GM19099 (cell line): ENCODE results near the gene TAS2R41.

Experiments
- POLR2A ChIP-seq: IDR thresholded peaks from 3 replicates; pipeline ENCODE4 v1.6.1; 2011; ENCODE audit warnings: low read depth; ENCODE audit not compliant: insufficient read length; ENCODE audit errors: extremely low read depth

TAS2R41 gene

DNA sequence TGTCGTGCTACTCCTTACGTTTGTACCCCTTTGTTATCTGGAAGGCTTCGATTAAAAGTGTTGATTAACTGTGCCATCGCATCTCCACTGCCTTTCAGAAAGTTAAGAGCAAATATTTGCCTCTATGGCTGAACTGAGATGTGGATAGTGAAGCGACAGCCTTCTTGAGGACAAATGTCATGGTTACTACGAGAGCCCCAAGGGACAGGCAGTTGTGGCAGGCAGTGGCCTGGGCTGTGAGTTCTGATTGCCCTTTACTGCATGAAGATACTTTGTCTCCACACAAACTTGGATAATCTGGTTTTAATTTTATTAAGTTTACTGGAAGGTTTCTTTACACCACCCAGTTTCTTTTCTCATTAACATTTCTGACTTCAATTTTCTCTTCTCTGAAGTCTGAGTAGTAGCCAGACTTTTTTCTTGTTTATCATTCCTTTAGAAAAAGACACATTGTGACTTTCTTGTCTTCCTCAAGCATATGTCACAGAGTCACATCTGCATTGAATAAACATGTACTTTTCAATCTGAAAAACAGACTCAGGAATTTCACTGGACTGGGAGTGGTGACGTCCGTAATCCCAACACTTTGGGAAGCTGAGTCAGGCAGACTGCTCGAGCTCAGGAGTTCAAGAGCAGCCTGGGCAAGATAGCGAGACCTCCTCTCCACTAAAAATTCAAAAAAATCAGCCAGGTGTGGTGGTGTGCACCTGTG, 1.5 kb downstream of the TAS2R41 start:
- TF ChIP-seq POLR2A, result no peak

DNA sequence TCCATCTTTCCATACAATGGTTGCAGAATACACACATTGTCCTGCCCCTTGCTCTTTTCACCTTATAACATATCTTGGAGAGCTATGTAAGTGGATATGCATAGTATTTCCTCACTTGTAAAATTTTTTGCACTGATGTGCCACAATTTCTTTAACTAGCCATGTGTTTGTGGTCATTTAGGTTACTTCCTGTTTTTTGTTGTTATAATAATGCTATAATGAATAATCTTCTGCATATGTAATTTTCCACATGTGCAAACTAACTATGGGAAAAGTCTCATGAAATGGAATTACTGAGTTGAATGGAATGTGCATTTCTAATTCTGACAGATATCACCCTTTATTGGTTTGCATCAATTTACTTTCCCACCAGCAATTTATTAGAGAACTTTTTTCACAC, 2.8 kb downstream of the TAS2R41 start:
- TF ChIP-seq POLR2A, result no peak

DNA sequence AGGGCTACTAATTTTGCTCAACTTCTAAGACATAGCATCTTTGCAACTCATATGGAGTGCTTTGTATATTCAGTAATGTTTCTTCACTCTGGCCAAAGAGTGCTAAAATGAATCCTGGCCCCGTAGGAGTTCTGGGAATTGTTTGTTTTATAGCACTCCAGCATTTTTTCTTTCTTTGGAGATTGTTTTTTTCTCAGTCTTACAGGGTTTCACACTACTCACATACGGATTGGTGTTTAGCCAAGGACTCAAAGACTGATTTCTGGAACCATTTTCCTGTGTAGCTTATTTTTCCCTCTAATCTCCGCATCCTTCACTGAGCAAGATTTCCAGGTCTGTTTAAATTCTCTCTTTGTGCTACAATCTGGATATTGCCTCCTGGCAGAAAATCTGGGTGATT, 6.4 kb downstream of the TAS2R41 start:
- no peak for TF ChIP-seq POLR2A

DNA sequence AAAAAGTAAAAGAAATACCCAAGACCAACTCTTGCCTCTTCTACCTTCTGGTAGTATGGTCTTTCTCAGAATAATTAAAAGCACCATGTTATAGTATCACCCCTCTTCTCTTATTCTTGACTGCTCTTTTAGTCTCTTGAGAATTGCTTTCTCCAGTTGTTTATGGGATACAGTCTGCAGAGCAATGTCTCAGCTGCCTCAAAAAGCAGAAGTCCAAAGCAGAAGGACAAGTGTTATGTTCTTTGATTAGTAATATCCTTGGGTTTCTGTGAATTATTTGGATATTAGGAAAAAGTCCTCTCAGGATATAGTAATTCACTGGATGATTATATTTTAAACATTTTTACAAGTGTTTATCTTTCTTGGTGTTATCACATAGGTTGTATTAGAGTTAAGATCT, 7.4 kb downstream of the TAS2R41 start:
- no peak for TF ChIP-seq POLR2A

DNA sequence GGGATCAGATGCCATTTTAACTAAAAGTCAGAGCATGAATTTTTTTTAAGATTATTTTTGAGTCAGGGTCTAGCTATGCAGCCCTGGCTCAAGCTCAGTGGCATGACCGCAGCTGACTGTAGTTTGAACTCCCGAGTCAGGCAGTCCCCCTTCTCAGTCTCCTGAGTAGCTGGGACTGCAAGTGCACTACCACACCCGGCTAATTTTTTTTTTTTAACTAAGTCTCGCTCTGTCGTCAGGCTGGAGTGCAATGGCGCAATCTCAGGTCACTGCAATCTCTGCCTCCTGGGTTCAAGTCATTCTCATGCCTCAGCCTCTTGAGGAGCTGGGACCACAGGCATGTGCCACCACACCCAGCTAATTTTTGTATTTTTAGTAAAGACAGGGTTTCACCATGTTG, 7.8 kb downstream of the TAS2R41 start:
- no peak for TF ChIP-seq POLR2A

DNA sequence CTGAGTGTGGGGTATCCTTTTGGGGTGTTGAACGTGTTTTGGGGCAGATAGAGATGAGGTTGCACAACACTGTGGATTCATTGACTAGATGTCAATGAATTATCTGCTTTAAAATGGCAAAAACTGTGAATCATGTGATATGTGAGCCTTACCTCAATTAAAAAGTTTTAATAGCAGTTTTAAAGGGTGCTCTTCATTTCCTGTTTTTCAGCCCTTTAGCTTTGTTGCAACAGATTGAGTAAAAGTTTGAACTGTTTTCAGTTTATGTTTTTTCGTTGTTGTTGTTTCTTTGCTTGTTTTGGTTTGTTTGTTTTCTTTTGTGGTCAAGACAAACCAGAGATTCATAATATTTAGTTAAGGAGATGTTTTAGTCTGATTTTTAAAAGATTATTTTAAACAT, 9.4 kb downstream of the TAS2R41 start:
- no peak for TF ChIP-seq POLR2A

DNA sequence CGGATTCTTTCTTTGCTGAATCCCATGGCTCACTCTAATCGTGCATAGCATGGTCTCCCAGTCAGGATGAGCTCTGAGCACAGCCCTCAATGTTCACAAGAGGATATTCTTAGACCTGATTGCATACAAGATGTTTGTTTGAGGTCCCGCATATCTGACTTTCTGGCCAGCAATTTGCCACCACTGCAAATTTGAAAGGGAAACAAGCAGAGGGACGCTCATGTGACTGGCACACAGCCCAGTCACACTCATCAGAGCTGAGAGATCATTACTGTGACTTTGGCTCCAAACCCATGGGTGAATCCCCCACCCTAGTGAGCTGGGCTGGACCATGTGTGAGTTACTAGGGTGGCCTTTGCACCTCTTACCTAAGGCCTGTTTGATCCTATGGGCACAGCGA, 9.9 kb downstream of the TAS2R41 start:
- TF ChIP-seq POLR2A, result no peak

DNA sequence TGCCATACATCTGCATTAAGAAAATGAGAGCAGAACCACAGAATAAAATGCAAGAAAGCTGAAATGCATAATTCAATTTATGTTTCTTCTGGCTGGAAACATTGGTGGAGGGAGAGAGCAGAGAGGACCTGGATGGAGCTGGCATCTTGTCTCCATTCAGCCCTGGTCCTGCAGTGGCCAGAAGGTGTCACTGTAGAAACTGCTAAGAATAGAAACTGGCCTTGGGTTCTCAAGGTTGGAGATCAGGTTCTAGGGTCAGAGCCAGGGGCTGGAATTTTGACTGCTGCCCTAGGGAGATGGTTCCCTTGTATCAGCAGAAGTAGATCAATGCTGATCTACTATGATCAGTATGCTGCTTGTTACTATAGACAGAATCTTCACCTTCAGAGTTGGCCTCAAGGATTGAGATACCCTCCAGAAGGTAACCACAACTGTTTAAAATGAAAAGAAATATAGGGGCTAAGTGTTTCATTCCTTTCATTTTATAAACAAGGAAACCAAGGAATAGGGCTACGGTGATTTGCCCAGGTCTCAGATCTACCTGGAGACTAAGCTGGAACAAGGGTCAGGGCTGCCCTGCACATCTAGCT, 13.1 kb downstream of the TAS2R41 start:
- TF ChIP-seq POLR2A, result no peak

DNA sequence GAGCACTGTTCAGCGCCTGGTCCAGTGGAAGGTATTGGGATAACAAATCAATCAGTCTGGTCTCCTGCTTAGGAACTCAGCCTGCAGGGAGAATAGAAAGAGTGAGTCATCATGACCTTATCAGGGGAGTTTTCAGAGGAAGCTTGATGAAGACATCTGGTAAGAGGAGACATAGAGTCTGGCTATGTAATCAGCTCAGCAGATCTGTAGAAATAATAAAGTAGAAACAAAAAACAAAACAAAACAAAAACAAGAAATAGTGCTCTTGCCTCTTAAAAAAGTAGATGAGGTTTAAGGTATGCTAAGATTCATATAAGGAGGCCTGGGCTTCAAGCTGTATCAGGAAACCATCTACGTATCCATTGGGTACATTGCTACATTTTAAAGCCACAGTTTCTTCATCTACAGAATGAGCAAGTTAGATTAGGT, 14.4 kb downstream of the TAS2R41 start:
- no peak for TF ChIP-seq POLR2A

DNA sequence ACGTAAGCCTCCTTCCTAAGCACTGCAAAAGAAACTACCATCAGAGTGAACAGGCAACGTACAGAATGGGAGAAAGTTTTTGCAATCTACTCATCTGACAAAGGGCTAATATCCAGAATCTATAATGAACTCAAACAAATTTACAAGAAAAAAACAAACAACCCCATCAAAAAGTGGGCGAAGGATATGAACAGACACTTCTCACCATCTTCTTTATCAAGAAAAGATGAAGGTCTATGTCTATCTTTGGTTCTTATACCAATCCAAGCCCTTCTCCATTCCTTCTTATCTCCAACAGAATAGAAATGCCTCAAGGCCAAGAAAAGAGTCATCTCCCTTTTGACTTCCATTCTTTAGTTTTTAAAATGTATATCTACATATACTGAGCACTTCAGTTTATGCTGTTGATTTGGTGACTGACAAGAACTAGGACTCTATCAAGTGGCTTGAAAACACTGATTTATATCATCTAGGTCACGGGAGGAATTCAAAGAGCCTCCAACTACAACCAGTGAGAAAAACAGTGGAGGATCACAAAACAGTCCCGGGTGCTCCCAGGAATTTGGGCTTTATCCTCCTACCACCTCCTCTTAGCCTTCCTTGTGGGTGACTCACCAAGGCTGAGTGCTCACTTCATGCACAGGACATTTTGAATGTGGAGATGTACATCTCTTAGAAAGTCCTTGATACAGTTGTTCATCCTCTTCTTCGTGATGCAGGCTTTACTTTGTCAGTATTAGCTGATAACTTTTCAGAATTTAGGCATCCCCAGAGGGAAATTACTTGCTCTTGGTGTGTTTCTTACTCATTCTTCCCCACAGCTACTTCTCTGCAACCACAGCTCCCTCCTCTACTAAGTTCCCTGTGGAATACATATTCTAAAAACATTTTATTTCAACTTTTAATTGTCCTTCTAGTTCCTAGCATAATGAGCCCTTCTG, 15.4 kb downstream of the TAS2R41 start:
- no peak for TF ChIP-seq POLR2A

DNA sequence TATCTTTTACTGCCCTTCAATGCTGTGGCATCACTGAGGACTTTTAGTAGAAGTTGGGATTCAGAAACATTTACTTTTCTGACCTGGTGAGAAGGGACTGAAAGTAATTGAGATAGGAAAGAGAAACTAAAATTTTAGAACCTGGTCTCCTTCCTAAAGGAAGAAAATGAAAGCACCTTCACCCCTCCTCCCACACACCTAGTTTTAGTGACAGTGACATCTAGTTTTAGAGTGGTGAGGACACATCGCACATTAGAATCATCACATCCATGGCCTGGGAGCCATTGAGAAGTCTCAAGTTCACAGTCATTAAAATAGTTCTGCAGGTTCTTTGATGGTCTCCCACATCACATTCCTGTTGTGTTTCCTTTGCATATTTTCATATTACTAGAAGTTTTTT, 16.1 kb downstream of the TAS2R41 start:
- TF ChIP-seq POLR2A, result no peak

DNA sequence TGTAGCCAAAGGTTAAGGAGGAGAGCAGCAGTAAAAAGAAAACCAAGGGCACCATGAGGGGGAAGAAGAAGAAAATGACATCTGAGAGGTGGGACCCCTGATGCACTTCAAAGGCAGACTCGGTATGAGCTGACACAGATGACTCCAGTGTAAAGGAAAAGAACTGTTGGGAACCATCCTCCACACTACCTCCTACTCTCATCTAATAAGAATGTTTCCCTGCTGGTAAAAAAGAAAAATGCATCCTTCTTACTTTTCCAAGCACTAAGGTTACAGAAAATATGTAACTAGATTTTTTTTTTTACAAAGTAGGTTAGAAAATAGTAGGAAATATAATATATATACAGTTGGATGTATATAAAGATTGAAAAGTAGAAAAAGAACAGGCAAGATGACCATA, 16.9 kb downstream of the TAS2R41 start:
- TF ChIP-seq POLR2A, result no peak

DNA sequence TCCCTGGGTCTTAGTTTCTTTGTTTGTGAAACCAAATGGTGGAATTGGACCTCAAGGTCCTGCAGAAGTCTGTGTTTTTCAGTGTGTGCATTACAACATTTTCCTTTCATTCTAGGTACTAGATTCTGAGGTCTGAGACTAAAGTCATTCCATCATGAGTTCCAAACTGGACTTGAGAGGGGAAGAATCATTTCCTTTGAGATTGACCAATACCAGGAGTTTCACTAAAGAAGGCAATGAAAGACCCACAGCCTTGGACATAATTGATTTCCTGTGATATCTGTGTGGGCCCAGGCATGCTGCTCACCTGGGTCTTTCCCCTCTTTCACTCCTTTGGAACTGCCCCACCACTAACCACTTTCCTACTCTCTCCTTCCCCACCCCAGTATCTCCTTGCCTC, 18.2 kb downstream of the TAS2R41 start:
- TF ChIP-seq POLR2A, result no peak

DNA sequence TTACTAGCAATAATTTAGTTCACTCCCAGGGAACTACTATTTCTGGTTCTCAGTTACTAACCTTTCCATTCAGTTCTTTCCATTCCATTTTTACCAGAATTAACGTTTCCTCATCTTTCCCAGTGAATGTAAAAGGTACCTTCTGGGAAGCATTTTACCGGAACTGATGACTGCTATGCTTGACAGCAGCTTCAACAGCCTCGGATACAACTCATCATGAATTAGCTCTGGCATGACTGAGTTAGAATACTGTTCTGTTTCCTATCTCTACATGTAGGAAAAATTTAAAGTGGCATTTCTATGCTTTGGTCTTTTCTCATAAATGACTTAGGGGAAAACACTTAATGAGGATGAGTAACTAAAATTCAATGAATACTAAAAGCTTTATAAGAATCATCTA, 18.6 kb downstream of the TAS2R41 start:
- TF ChIP-seq POLR2A, result no peak

DNA sequence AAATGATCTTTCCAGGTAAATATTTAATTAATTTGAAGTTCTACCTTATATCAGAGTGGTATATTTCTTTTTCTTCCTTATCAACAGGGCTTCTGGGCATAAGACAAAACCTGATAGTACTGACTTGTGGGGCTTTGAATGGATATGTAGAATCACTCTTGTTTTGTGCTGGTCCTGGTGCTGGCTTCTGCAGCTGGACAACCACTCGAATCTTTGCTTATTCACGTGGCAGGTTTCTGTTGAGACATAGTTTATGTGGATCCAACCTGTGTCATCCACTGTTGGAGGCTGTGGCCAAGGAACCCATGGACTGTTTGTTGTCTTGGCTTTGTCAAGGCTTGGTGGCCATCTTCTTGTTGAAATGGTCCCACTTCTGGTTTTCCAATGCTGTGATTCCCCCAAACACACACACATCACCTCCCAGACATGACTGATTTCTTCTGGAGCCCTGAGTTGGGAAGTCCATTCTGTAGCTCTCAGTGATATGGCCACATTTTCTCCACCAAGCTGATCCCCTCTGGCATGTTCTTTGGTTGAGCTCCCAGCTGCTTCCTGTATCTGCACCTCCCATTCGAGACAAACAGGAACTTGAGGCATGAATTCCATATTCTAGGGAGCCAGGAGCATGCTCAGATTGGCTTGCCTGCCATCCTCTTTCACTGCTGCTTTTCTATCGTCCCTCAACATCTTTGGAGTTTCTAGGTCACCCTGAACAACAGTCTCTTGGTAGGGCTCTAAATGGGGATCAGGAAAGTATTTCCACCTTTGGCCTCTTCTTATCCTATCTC, 19.5 kb downstream of the TAS2R41 start:
- no peak for TF ChIP-seq POLR2A

DNA sequence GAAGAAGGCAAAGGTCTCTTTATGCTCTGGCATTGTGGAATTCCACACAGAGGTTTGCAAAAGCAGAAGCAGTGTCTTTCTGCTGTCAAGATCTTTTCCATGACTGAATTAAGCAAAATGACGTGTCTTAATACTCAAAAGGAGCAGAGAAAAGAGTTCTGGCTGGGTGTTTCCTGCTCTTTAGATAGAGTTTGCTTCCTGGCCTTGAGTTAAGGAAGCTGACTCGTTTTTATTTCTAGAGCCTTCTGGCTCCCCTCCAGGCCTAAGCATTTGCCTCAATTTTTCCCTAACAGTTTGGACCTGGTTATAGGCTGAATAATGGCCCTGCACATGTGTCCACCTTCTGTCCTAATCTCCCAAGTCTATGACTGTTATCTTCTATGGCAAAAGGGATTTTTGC, 21.6 kb downstream of the TAS2R41 start:
- TF ChIP-seq POLR2A, result no peak
